CD14-positive monocyte (primary cell): ENCODE results near the gene NOS2. TPM values are rescaled to one million over a fixed set of nuclear protein-coding genes. Genes with fewer than 3 reads are reported as not detected.

Experiments used
- DNase-seq, 3 donors: peaks; one replicate each; pipeline ENCODE4 v3.0.0-alpha.2; 2011 to 2022
- H2AFZ ChIP-seq: 2 replicates; pipeline ENCODE4 v1.6.0; 2012; ENCODE audit warnings: mild to moderate bottlenecking, low read depth, low read length, inconsistent platforms; ENCODE audit not compliant: insufficient read depth, poor library complexity, severe bottlenecking
- H3K27ac ChIP-seq, 2 donors: 1 replicate in 1 of 2; 2 replicates in 1 of 2; pipeline ENCODE4 v1.5.1; 2012 to 2013; ENCODE audit warnings: low read length in 2 of 2, control low read depth in 1 of 2, inconsistent platforms in 1 of 2, low read depth in 1 of 2, mild to moderate bottlenecking in 1 of 2
- H3K27me3 ChIP-seq, 2 donors: one replicate each; pipeline versions ENCODE4 v1.6.0 to v1.6.1; 2011 to 2013; ENCODE audit warnings: low read length in 2 of 2; ENCODE audit not compliant: control insufficient read depth in 2 of 2, insufficient read depth in 2 of 2
- H3K36me3 ChIP-seq, 2 donors: replicated peaks in 1 of 2; 1 replicate in 1 of 2; 2 replicates in 1 of 2; pipeline versions ENCODE4 v1.5.1 to v1.6.1; 2012 to 2013; ENCODE audit warnings: low read length in 2 of 2, control low read depth in 1 of 2, inconsistent platforms in 1 of 2, mild to moderate bottlenecking in 1 of 2; ENCODE audit not compliant: insufficient read depth in 2 of 2, control insufficient read depth in 1 of 2
- H3K4me1 ChIP-seq, 2 donors: 1 replicate in 1 of 2; 2 replicates in 1 of 2; pipeline versions ENCODE4 v1.5.1 to v1.6.1; 2012 to 2013; ENCODE audit warnings: low read length in 2 of 2, control low read depth in 1 of 2, inconsistent platforms in 1 of 2, mild to moderate bottlenecking in 1 of 2, moderate library complexity in 1 of 2; ENCODE audit not compliant: insufficient read depth in 2 of 2, control insufficient read depth in 1 of 2
- H3K4me2 ChIP-seq: replicated peaks from 2 replicates; pipeline ENCODE3; 2012; ENCODE audit warnings: low read length, moderate library complexity, mild to moderate bottlenecking; ENCODE audit not compliant: poor library complexity, severe bottlenecking; ENCODE audit errors: extremely low read depth
- H3K4me3 ChIP-seq, 3 experiments: fragments of 200-600 bp in 1 of 3; sonication (generic) in 1 of 3; replicated peaks in 1 of 3; 1 replicate in 2 of 3; 2 replicates in 1 of 3; pipeline ENCODE4 v1.5.1; 2011 to 2013; ENCODE audit warnings: low read length in 3 of 3, mild to moderate bottlenecking in 3 of 3, control low read depth in 2 of 3, low read depth in 2 of 3, inconsistent platforms in 1 of 3, moderate library complexity in 1 of 3
- H3K79me2 ChIP-seq: 2 replicates; pipeline ENCODE4 v1.6.0; 2012; ENCODE audit warnings: mild to moderate bottlenecking, control low read depth, inconsistent platforms, low read length, moderate library complexity; ENCODE audit not compliant: insufficient read depth
- H3K9ac ChIP-seq: 2 replicates; pipeline ENCODE4 v1.6.0; 2017; ENCODE audit warnings: low read length, mild to moderate bottlenecking; ENCODE audit not compliant: insufficient read depth, poor library complexity, severe bottlenecking
- H3K9me3 ChIP-seq, 2 donors: replicated peaks in 1 of 2; 1 replicate in 1 of 2; 2 replicates in 1 of 2; pipeline versions ENCODE4 v1.5.1 to v1.6.1; 2012 to 2013; ENCODE audit warnings: low read length in 2 of 2, control low read depth in 1 of 2; ENCODE audit not compliant: control insufficient read depth in 1 of 2, insufficient read depth in 1 of 2
- H4K20me1 ChIP-seq: 2 replicates; pipeline ENCODE4 v1.6.0; 2012; ENCODE audit warnings: mild to moderate bottlenecking, low read length, control low read depth, moderate library complexity; ENCODE audit not compliant: insufficient read depth
- H3K27ac Mint-ChIP-seq, 7 donors: one replicate each; pipeline ENCODE4 v1.8.0; 2020; ENCODE audit warnings: mild to moderate bottlenecking in 7 of 7, mixed read lengths in 7 of 7, moderate library complexity in 6 of 7, inconsistent platforms in 2 of 7
- H3K27me3 Mint-ChIP-seq, 3 donors: one replicate each; pipeline ENCODE4 v1.8.0; 2021 to 2022; ENCODE audit warnings: low read depth in 3 of 3, mild to moderate bottlenecking in 3 of 3, mixed read lengths in 3 of 3, moderate library complexity in 3 of 3, inconsistent platforms in 1 of 3
- H3K36me3 Mint-ChIP-seq, 2 donors: one replicate each; pipeline ENCODE4 v1.8.0; 2020; ENCODE audit warnings: mixed read lengths in 2 of 2, inconsistent platforms in 1 of 2, mild to moderate bottlenecking in 1 of 2
- H3K4me1 Mint-ChIP-seq: one replicate; pipeline ENCODE4 v1.8.0; 2020; ENCODE audit warnings: mild to moderate bottlenecking, mixed read lengths
- H3K4me3 Mint-ChIP-seq, 2 donors: one replicate each; pipeline ENCODE4 v1.8.0; 2020; ENCODE audit warnings: mild to moderate bottlenecking in 2 of 2, mixed read lengths in 2 of 2, moderate library complexity in 1 of 2
- H3K9me3 Mint-ChIP-seq, 7 donors: one replicate each; pipeline ENCODE4 v1.8.0; 2020 to 2022; ENCODE audit warnings: mixed read lengths in 7 of 7, mild to moderate bottlenecking in 6 of 7, moderate library complexity in 6 of 7, inconsistent platforms in 2 of 7
- WGBS: methylation state at CpG from one replicate; pipeline ENCODE4 v1.1.5; 2013; ENCODE audit warnings: missing lambda C conversion rate; ENCODE audit not compliant: insufficient coverage; 5-methylcytosine and 5-hydroxymethylcytosine counted together
- intact Hi-C, 2 donors: fragments of 100-400 bp; cut with micrococcal nuclease; formaldehyde crosslinking; loops; one replicate each; pipeline versions ENCODE4 v1.15.0 to v1.15.1; 2023
- polyA plus RNA-seq, 3 donors: library from polyadenylated mRNA; depleted of rRNA in 1 of 3; unstranded in 2 of 3; stranded (reverse) in 1 of 3; fragments of 300-500 nt in 2 of 3; fragments of >200 nt in 1 of 3; fragmentation: Illumina TruSeq in 2 of 3; gene quantifications; 1 replicate in 2 of 3; 2 replicates in 1 of 3; pipeline ENCODE4 v1.2.3, GENCODE V29; 2012 to 2021
- TF ChIP-seq, protein P1 (sequence below): fragments of 200-600 bp; IDR thresholded peaks from one replicate; pipeline ENCODE4 v1.8.0; 2022; ENCODE audit warnings: antibody characterized with exemption, mild to moderate bottlenecking

NOS2 gene
- polyA plus RNA-seq, 3 donors: not detected

DNA sequence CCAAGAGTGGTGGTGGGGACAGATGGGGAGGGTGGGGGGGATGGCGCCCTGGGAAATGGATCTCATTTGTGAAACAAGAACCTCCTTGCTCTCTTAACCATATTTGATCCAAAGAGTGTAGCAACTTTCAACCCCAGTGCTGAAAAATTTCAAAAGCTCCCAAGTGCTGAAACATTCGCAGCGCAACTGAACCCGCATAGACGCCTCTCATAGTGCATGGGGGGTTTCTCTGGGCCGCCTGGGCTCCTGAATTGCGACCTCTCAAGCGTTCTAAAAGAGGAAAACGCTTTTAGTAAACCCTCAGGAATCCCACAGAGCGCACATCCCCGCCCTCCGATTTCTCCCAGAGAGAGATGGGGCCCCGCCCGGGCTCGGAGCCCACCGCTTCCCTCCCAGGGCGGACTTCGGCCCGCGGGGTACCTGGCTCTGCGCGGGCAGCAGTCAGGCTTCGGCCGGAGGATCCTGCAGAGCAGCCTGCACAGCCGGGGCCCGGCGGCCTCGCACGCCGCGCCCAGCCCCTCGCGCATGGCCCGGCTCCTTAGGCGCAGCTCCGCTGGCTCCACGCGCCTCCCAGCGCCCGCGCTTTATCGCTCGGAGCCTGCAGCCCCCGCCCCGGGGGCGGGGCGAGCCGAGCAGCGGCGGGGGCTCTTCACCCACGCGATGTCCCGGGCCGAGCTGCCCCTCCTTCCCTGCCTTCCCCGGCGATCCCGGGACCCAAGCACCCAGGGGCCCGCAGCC, 7.0 kb downstream of the NOS2 start:
- DNase-seq: no peak
- Mint-ChIP-seq H3K4me1 (peaks cover 4% of the 10 kb centered on the region), H3K4me3 (peak overlapping the region in 1 of 2 donors; percentile 74), H3K36me3 (no peaks in the 10 kb centered on the region), H3K27ac (peak overlapping the region in 1 of 7 donors; percentile 12), H3K9me3 (peaks cover 0 to 6% (median 0%) of the 10 kb centered on the region in 7 donors), H3K27me3 (peaks cover 34 to 59% (median 46%) of the 10 kb centered on the region in 3 donors)
- H3K27ac ChIP-seq: no peak overlapping the region
- intact Hi-C loops: no loop called here
- H4K20me1 ChIP-seq: no peaks in the 10 kb centered on the region
- H3K9me3 ChIP-seq: no peaks in the 10 kb centered on the region
- TF ChIP-seq, protein P1, sequence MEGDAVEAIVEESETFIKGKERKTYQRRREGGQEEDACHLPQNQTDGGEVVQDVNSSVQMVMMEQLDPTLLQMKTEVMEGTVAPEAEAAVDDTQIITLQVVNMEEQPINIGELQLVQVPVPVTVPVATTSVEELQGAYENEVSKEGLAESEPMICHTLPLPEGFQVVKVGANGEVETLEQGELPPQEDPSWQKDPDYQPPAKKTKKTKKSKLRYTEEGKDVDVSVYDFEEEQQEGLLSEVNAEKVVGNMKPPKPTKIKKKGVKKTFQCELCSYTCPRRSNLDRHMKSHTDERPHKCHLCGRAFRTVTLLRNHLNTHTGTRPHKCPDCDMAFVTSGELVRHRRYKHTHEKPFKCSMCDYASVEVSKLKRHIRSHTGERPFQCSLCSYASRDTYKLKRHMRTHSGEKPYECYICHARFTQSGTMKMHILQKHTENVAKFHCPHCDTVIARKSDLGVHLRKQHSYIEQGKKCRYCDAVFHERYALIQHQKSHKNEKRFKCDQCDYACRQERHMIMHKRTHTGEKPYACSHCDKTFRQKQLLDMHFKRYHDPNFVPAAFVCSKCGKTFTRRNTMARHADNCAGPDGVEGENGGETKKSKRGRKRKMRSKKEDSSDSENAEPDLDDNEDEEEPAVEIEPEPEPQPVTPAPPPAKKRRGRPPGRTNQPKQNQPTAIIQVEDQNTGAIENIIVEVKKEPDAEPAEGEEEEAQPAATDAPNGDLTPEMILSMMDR: no peak
- 4% methylated on average over 50 of the region's 58 CpGs for WGBS
- H3K36me3 ChIP-seq: no peaks in the 10 kb centered on the region
- peak overlapping the region; percentile 32 for H3K9ac ChIP-seq
- peak overlapping the region; percentile 22 for H3K4me2 ChIP-seq
- peaks cover 0 to 7% of the 10 kb centered on the region in 2 donors for H3K4me1 ChIP-seq
- H2AFZ ChIP-seq: no peak overlapping the region
- no peaks in the 10 kb centered on the region for H3K79me2 ChIP-seq
- H3K4me3 ChIP-seq: no peak overlapping the region
- H3K27me3 ChIP-seq: peaks cover 28 to 34% of the 10 kb centered on the region in 2 donors

DNA sequence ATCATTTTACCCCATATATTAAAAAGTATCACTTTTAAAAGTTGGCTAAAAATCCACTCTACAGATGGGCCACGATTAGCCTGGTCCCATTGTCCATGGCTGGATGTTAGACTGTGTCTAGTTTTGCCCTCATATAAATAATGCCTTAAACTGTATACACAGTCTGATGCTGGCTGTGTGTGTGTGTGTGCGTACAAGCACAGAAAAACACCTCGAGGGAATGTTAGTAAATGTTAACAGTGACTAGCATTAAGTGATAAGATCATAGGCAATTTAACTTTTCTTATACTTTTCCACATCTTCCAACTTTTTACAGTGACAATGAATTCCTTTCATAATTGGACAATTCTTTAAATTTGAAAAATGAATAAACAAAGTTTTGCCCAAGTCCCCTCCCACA, 8.2 kb downstream of the NOS2 start:
- Mint-ChIP-seq H3K9me3 (peaks cover 0 to 6% (median 0%) of the 10 kb centered on the region in 7 donors), H3K27me3 (peaks cover 30 to 58% (median 46%) of the 10 kb centered on the region in 3 donors), H3K4me3 (peak overlapping the region in 1 of 2 donors; percentile 26), H3K36me3 (no peaks in the 10 kb centered on the region), H3K4me1 (peaks cover 4% of the 10 kb centered on the region), H3K27ac (no peak overlapping the region)
- DNase-seq: no peak
- Histone ChIP-seq H3K79me2 (no peaks in the 10 kb centered on the region), H3K4me3 (no peak overlapping the region), H3K27me3 (peaks cover 28 to 34% of the 10 kb centered on the region in 2 donors), H3K4me2 (no peak overlapping the region), H3K9ac (no peak overlapping the region), H3K36me3 (no peaks in the 10 kb centered on the region), H4K20me1 (no peaks in the 10 kb centered on the region), H2AFZ (no peak overlapping the region), H3K4me1 (peaks cover 0 to 7% of the 10 kb centered on the region in 2 donors), H3K27ac (no peak overlapping the region), H3K9me3 (no peaks in the 10 kb centered on the region)
- no CpG with 5 or more reads among the region's 3 CpGs for WGBS
- TF ChIP-seq, protein P1: no peak
- intact Hi-C loops: no loop called here
